ENCODE data around the gene PALD1. TPM values are rescaled to one million over a fixed set of nuclear protein-coding genes. Genes with fewer than 3 reads are reported as not detected.
A peak's percentile ranks its signal among the peaks of the same experiment; 100 is the strongest.

Gene PALD1
- total RNA-seq, 2 donors from 2014 or later = 17.3 to 19.7 TPM

DNA sequence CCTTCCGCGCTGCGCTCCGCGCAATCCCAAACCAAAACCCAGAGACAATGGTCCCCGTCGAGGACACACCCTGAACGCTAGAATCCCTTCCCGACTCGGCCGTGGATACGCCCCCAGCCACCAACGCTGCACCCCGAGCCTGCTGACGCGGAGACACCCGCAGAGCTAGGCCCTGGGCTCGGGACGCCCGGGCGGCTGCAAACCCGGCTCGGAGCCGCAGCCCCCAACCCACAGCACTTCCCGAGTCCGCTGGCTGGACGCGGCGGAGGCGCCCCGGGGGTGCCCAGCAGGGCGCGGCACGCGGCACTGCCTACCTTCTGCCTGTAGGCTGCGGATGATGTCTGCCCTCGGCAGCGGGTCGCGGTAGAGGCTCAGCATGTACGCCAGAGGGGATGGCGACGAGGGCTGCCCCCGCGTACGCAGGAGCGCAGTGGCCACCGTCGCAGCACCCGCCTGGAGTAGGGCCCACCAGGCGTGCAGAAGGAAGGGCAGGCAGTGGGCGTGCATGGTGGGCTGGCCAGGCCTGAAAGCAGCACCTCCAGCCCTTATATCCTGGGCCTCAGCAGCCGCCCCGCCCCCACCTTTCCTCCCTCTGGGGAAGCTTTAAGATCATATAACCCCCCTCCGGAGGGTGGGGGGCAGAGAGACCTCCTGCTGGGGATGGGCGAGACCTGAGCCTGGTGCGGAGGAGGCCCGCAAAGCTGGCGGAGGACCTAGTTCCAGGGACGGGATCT, 37.2 kb upstream of the PALD1 start, which contains the start of gene NODAL:
NODAL (minus strand) TSS at position 521 of the 734 bp plus-strand sequence; CDS start at position 507, 14 bp downstream.
- Histone ChIP-seq H3K4me1 (ENCODE audit: control insufficient read depth, insufficient read depth, low read length) (peaks cover 20% of the 10 kb centered on the region), H3K36me3 (ENCODE audit: control insufficient read depth, insufficient read depth, low read length) (peaks cover 31% of the 10 kb centered on the region), H3K9ac (ENCODE audit: extremely low read depth, low read length, poor library complexity, severe bottlenecking) (peak within 1 kb of the TSS; percentile 100), H3K9me3 (ENCODE audit: control insufficient read depth, low read length) (no peaks in the 10 kb centered on the region), H3K4me3 (ENCODE audit: low read length) (peak within 1 kb of the TSS; percentile 99), H3K27me3 (ENCODE audit: control insufficient read depth, insufficient read depth, low read length, poor library complexity, severe bottlenecking) (no peaks in the 10 kb centered on the region), H3K27ac (ENCODE audit: low read depth, low read length) (peak within 1 kb of the TSS; percentile 69)
- peak; percentile 49 for TF ChIP-seq CTCF (conservative IDR thresholded peaks at IDR 0.05)
- DNase-seq = peak; percentile 86
- H3K27me3 Mint-ChIP-seq (ENCODE audit: insufficient read depth) = peaks cover 10% of the 10 kb centered on the region
- WGBS, 2 experiments (ENCODE audit: insufficient coverage in 1 of 2, insufficient read length in 1 of 2) = 1% methylated on average over 24 to 60 of the region's 60 CpGs
- peaks cover 44% of the 10 kb centered on the region for H3K4me1 Mint-ChIP-seq
- no peaks in the 10 kb centered on the region for H3K9me3 Mint-ChIP-seq
- H3K36me3 Mint-ChIP-seq (ENCODE audit: low read depth) = peaks cover 4% of the 10 kb centered on the region
- H3K4me3 Mint-ChIP-seq = peak within 1 kb of the TSS; percentile 85
- peak within 1 kb of the TSS; percentile 96 for H3K27ac Mint-ChIP-seq

GRCh38 chr10:70441895-70442309, 36.7 kb upstream of the PALD1 start:
- Histone ChIP-seq H3K9ac (ENCODE audit: extremely low read depth, low read length, poor library complexity, severe bottlenecking) (peak overlapping the region; percentile 100), H3K27ac (ENCODE audit: low read depth, low read length) (no peak overlapping the region), H3K36me3 (ENCODE audit: control insufficient read depth, insufficient read depth, low read length) (peaks cover 25% of the 10 kb centered on the region), H3K4me1 (ENCODE audit: control insufficient read depth, insufficient read depth, low read length) (peaks cover 21% of the 10 kb centered on the region), H3K27me3 (ENCODE audit: control insufficient read depth, insufficient read depth, low read length, poor library complexity, severe bottlenecking) (no peaks in the 10 kb centered on the region), H3K4me3 (ENCODE audit: low read length) (peak overlapping the region; percentile 99), H3K9me3 (ENCODE audit: control insufficient read depth, low read length) (no peaks in the 10 kb centered on the region)
- peaks cover 4% of the 10 kb centered on the region for H3K36me3 Mint-ChIP-seq (ENCODE audit: low read depth)
- peak overlapping the region; percentile 89 for H3K27ac Mint-ChIP-seq
- H3K9me3 Mint-ChIP-seq = no peaks in the 10 kb centered on the region
- peaks cover 40% of the 10 kb centered on the region for H3K4me1 Mint-ChIP-seq
- WGBS, 2 experiments (ENCODE audit: insufficient coverage in 1 of 2, insufficient read length in 1 of 2) = 7 to 8% methylated on average over 7 to 12 of the region's 12 CpGs
- peaks cover 10% of the 10 kb centered on the region for H3K27me3 Mint-ChIP-seq (ENCODE audit: insufficient read depth)
- no peak for TF ChIP-seq CTCF (conservative IDR thresholded peaks at IDR 0.05)
- DNase-seq = peak; percentile 91
- peak overlapping the region; percentile 85 for H3K4me3 Mint-ChIP-seq

GRCh38 chr10:70442332-70442988, 36.1 kb upstream of the PALD1 start:
- H3K4me1 Mint-ChIP-seq = peaks cover 37% of the 10 kb centered on the region
- no peak for TF ChIP-seq CTCF (conservative IDR thresholded peaks at IDR 0.05)
- no peaks in the 10 kb centered on the region for H3K9me3 ChIP-seq (ENCODE audit: control insufficient read depth, low read length)
- H3K36me3 Mint-ChIP-seq (ENCODE audit: low read depth) = peaks cover 4% of the 10 kb centered on the region
- no peaks in the 10 kb centered on the region for H3K9me3 Mint-ChIP-seq
- no peaks in the 10 kb centered on the region for H3K27me3 ChIP-seq (ENCODE audit: control insufficient read depth, insufficient read depth, low read length, poor library complexity, severe bottlenecking)
- H3K4me1 ChIP-seq (ENCODE audit: control insufficient read depth, insufficient read depth, low read length) = peaks cover 19% of the 10 kb centered on the region
- DNase-seq = peak; percentile 91
- H3K4me3 ChIP-seq (ENCODE audit: low read length) = peak overlapping the region; percentile 99
- H3K27ac Mint-ChIP-seq = peak overlapping the region; percentile 89
- 29 to 37% methylated on average over 4 to 6 of the region's 6 CpGs for WGBS, 2 experiments (ENCODE audit: insufficient coverage in 1 of 2, insufficient read length in 1 of 2)
- H3K9ac ChIP-seq (ENCODE audit: extremely low read depth, low read length, poor library complexity, severe bottlenecking) = peak overlapping the region; percentile 100
- H3K27me3 Mint-ChIP-seq (ENCODE audit: insufficient read depth) = peaks cover 10% of the 10 kb centered on the region
- H3K4me3 Mint-ChIP-seq = peak overlapping the region; percentile 85
- peak overlapping the region; percentile 4 for H3K27ac ChIP-seq (ENCODE audit: low read depth, low read length)
- H3K36me3 ChIP-seq (ENCODE audit: control insufficient read depth, insufficient read depth, low read length) = peaks cover 20% of the 10 kb centered on the region
